Stimulated activated CD4-positive, alpha-beta T cell treated with anti-CD3 and anti-CD28 coated beads, Interleukin-2, amount 100 ng/mL, for 4 hours (primary cell): ENCODE data around the gene ITGB1BP1.

Source experiments
- DNase-seq: peaks from one replicate; pipeline ENCODE4 v3.0.0-alpha.2; 2020; ENCODE audit warnings: low read depth

ITGB1BP1 gene

GRCh38 chr2:9423100-9423921 is at the start of gene ITGB1BP1, which contains the start of gene CPSF3:
Gene ITGB1BP1 (minus strand): TSS chr2:9423528. CDS start chr2:9418697, 4,831 bp downstream.
Gene CPSF3 (plus strand): TSS chr2:9423654. CDS start chr2:9423774, 120 bp downstream.
- peak; percentile 92 for DNase-seq

DNA sequence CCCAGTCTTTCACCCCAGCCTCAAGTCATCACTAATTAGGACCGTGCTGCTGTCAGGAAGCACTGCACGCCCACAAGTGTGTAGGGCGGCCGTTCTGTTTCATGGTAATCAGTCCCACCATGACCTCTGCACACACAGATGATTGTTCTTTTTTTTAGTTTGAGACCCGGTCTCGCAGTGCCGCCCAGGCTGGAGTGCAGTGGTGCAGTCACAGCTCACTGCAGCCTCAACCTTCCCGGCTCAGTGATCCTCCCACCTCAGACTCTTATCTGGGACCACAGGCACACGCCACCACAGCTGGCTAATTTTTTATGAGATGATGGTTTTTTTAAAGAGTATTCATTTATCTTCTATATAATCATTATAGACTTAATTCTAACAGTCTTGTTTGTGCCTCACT is 49.2 kb upstream of the ITGB1BP1 start:
- no peak for DNase-seq

DNA sequence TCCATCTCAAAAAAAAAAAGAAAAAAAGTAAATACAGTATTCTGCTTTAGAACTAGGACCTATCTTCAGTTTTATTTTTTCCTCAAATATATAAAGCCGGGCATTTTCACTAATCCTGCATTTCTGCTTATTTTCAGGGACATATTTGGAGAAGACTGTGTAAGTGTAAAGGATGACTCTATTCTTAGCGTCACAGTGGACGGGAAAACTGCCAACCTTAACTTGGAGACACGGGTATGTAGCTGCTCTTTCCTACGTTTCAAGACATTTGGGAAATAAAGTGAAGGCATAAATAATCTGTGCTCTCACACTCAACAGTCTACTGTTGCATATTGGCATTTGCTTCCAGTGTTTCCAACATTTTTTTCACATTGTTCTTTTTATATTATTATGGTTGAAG is 47.9 kb upstream of the ITGB1BP1 start:
- DNase-seq, result no peak

DNA sequence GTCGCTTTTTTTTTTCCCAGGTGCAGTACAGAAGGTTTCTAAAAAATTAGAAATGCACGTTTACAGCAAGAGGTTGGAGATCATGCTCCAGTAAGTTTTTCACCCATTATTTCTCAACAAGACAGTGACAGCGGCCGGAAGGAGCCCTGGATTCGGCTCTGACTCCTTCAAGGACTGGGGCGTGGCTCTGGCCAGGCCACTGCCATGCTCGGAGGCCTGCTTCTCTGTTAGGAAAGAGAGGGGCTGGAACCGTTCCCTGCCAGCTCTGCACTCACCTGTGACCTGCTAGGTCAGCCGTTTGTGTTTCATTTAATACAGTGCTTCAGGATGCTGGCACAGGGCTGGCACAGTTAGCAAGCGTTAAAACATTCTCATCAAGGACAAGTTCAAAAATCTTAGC is 44.4 kb upstream of the ITGB1BP1 start:
- DNase-seq, result no peak

DNA sequence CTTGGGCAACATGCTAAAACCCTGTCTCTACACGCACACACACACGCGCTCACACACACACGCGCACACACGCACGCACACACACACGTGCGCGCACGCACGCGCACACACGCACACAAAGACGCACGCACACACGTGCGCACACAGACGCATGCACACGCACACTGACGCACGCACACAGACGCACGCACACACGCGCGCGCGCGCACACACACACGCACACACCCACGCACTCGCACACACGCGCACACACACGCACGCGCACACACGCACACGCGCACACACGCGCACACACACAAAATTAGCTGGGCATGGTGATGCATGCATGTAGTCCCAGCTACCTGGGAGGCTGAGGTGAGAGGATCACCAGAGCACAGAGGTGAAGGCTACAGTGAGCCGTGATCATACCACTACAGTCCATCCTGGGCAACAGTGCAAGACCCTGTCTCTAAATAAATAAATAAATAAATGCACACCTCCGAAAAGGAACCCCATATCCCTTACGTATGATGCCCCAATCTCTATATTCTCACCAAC is 42.9 kb upstream of the ITGB1BP1 start:
- DNase-seq, result no peak

DNA sequence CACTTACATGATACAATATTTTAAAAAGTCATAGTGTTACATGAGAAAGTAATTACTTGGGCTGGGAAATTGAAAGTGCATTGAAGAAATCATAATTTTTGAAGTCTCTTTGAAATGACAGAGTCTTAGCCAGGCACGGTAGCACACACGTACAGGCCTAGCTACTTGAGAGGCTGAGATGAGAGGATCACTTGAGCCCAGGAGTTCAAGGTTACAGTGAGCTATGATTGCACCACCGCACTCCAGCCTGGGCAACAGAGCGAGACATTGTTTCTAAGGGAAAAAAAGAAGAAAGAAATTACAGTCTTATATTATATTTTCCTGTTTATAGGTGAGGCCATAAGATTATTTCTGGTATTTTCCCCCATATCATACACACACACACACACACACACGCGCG is 41.8 kb upstream of the ITGB1BP1 start:
- DNase-seq, result no peak

DNA sequence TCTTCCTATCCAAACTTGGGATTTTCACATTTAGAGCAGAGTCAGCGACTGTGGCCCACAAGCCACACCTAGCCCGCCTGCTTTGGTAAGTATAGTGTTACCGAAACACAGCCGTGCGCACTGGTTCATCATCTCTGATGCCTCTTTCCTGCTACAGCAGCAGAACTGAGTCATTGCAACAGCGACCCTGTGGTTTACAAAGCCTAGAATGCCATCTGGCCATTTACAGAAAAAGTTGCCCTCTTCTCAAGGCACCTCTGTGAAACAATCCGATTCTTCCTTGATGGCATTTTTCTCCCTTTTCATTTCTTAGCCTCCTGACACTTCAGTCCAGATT is 40.3 kb upstream of the ITGB1BP1 start:
- no peak for DNase-seq

- no peak for DNase-seq
Observed at GRCh38 chr2:9462886-9463697, 39.8 kb upstream of the ITGB1BP1 start.

DNA sequence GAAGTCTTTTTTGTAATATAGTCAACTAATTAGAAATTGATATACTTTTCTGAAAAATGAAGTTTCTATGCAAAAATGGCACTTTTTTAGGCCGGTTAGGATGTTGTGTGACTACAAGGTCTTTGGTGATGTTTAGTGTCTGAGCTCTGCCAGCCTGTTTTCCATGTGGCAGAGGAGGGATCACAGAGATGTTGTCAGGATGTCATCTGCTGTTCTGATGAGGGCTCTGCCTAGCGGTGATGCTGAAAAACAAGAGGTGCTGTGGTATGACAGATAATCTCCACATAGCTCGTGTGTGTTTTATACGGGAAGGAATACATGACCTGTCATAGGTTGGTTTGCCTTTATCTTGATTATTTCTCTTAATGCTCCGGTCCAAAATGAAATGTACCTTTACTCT is 39.0 kb upstream of the ITGB1BP1 start:
- DNase-seq, result no peak

DNA sequence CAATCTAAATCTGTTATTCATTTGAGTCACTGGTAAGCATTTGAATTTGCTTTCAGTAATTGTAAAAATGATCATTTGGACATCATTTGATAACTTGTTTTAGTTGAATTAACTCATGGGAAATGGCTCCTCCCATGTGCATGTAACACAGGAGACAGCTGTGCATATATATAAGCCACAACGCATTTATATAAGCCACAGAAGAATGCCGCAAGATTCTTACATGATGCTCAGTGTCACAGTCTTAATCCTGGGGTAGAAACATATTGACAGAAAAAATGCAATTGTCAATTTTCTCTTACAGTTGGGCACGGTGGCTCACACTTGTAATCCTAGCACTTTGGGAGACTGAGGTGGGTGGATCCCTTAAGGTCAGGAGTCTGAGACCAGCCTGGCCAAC is 37.8 kb upstream of the ITGB1BP1 start:
- no peak for DNase-seq

- DNase-seq, result no peak
Observed at GRCh38 chr2:9460441-9461017, 37.2 kb upstream of the ITGB1BP1 start.

DNA sequence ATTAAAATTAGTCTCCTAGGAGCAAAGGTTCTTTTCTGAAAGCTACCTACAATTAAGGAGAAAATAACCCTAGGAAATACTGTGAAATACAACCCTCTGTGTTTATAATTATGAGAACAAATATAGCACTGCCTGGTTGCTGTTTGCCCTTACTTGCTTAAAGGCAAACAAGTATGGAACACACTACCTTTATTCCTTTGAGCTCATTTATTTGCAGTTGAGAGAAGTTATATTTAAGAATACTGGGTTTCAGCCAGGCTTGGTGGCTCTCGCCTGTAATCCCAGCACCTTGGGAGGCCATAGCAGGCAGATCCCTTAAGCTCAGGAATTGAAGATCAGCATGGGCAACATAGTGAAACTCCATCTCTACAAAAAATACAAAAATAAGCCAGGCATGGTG is 27.9 kb upstream of the ITGB1BP1 start:
- no peak for DNase-seq

DNA sequence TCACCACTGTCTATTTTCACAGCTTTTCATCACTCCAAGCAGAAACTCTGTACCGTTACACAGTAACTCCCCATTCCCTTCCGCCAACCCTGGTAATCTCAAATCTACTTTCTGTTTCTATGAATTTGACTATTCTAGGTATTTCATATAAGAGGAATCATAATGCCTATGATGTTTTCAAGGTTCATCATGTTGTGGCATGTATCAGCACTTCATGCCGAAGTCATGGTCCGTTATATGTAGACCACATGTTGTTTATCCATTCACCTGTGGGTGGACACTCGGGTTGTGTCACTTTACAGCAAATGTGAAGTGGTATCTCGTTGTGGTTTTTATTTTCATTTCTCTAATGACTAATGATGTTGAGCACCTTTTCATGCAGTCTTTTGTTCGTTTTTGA is 21.8 kb upstream of the ITGB1BP1 start:
- no peak for DNase-seq

DNA sequence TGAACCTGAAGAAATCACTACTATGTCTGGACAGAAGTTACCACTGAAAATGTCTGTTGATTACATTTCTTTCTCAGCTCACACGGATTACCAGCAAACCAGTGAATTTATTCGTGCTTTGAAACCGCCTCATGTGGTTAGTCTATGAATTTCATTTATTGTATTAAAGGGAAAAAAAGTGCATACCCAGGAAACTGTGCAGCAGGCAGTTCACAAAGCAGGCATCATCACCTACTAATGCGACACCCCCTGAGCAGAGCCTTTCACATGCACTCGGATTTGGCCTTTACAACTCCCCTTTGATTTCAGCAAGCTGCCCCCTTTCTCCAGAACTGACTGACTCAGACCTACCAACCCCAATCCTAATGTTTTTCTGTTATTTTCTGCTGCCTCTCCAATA is 20.2 kb upstream of the ITGB1BP1 start:
- DNase-seq, result no peak

GRCh38 chr2:9441556-9441955 is 18.2 kb upstream of the ITGB1BP1 start:
- no peak for DNase-seq

GRCh38 chr2:9440058-9440727 is 16.9 kb upstream of the ITGB1BP1 start:
- DNase-seq, result no peak

DNA sequence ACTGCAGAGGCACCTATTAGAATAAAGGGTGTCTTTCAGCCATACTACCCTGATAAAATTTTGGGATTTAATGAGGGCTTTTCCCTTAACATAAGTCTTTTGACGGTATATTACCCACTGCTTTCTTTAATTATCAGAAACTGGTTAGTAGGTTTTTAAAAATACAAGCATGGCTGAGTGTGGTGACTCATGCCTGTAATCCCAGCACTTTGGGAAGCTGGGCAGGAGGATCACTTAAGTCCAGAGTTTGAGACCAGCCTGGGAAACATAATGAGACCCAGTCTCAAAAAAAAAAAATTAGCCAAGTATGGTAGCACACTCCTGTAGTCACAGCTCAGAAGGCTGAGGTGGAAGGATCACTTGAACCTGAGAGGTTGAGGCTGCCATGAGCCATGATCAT is 16.2 kb upstream of the ITGB1BP1 start:
- DNase-seq, result no peak

DNA sequence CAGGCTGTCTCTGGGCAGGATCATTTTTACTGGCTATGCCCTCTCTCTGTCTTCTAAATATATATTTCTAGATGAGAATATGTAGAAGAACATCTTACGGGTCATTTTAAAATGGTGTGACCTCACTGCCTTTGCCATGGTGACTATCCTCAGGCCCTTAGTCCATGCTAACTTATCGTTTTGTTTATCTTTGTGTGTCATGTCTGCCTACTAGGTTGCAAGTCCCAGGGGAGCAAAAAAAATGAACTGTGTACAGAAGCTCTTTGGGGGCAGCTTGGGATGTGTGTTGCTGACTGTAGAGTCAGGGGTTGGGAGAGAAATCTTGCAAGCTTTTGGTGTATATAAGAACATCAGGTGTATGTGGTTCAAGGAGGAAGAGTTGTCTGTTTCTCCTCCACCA is 11.2 kb upstream of the ITGB1BP1 start:
- no peak for DNase-seq

GRCh38 chr2:9430316-9431293 is 7.3 kb upstream of the ITGB1BP1 start:
- DNase-seq, result no peak

DNA sequence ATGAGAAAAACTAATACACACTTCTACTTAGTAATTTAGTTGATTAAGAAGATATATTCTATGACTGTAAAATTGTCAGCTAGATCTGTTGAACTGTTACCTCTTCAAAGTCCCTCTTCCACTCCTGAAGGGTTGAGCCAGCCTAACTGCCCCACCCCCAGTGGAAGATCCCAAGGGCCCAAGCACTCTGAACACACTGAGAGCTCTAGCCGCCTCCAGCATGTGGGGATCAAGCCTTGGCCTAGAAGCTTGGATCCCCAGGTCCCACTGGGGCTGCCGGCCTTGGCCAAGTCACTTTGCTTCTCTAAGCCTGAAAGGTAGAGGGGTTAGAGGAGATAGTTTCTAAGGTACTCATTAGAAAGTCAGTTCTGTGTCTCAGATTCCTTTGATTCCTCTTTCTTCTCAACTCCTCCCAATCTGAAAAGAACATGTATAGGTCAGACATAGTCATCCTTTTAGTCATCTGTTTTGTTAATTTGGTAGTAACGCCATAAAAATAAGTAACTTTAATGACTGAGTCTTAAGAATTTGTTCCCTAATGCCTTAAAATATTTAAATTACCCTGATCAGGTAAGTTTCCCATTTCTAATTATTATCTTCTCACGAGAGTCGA is 5.7 kb upstream of the ITGB1BP1 start:
- no peak for DNase-seq
